IPS-18a (cell line): Measurements from ENCODE around the gene IL18R1.

Experiments
- H3K27ac ChIP-seq: one replicate; pipeline ENCODE4 v1.5.1; 2013; ENCODE audit warnings: low read length
- H3K27me3 ChIP-seq: one replicate; pipeline ENCODE4 v1.6.1; 2013; ENCODE audit warnings: mild to moderate bottlenecking, low read length; ENCODE audit not compliant: control insufficient read depth, insufficient read depth
- H3K36me3 ChIP-seq: one replicate; pipeline ENCODE4 v1.6.1; 2013; ENCODE audit warnings: low read depth, low read length; ENCODE audit not compliant: control insufficient read depth
- H3K4me1 ChIP-seq: one replicate; pipeline ENCODE4 v1.6.1; 2013; ENCODE audit warnings: low read depth, low read length; ENCODE audit not compliant: control insufficient read depth
- H3K4me3 ChIP-seq: one replicate; pipeline ENCODE4 v1.5.1; 2013; ENCODE audit warnings: low read length
- H3K9ac ChIP-seq: one replicate; pipeline ENCODE4 v1.6.1; 2013; ENCODE audit warnings: mild to moderate bottlenecking, low read length, moderate library complexity
- H3K9me3 ChIP-seq: one replicate; pipeline ENCODE4 v1.6.1; 2013; ENCODE audit warnings: low read depth, low read length; ENCODE audit not compliant: control insufficient read depth

IL18R1 gene

DNA sequence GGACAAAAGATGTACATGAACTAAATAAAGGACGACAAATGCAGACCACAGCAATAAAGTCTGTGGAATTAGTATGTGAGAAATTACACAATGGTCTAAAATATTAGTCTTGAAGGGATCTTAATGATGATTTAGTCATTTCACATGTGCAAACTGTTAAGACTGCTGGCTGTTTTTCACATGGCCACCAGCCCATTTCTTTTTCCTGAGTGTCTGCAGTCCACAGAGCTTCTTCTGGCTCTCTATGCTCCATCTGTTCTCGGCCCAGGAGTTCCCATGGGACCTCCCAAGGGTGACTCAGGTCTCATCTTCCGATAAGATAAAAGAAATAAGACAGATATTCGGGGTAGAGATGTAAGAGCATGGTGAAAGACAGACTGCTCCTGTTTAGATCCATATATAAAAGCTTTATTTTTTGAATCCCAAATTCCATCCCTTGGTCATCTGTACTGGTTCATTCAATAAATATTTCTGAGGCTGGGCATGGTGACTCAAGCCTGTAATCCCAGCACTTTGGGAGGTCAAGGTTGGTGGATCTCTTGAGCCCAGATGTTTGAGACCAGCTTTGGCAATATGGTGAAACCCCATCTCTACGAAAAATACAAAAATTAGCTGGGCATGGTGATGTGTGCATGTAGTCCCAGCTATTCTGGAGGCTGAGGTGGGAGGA, 24.1 kb upstream of the IL18R1 start:
- Histone ChIP-seq H3K4me3 (no peak overlapping the region), H3K9me3 (no peaks in the 10 kb centered on the region), H3K4me1 (no peaks in the 10 kb centered on the region), H3K27me3 (no peaks in the 10 kb centered on the region), H3K36me3 (no peaks in the 10 kb centered on the region), H3K9ac (no peak overlapping the region), H3K27ac (no peak overlapping the region)

DNA sequence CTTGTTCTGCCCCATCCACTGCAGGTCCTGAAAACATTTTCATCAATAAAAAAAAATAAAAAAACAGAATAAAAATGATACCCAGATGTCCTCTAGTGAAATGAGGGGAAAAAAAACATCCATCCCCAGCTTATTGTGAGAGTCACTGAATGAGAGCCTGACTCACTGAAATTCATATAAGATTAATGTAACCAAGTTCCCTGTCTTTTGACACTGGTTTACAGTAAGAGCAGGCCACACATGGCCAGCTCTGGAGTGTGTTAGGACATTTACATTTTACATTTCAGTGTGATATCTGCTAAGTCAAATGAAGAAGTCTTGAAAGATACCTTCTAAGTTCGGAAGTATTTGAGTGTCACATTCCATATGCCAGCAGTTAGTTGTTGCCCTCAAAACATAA, 21.1 kb upstream of the IL18R1 start:
- Histone ChIP-seq H3K4me1 (no peaks in the 10 kb centered on the region), H3K9ac (no peak overlapping the region), H3K4me3 (no peak overlapping the region)

DNA sequence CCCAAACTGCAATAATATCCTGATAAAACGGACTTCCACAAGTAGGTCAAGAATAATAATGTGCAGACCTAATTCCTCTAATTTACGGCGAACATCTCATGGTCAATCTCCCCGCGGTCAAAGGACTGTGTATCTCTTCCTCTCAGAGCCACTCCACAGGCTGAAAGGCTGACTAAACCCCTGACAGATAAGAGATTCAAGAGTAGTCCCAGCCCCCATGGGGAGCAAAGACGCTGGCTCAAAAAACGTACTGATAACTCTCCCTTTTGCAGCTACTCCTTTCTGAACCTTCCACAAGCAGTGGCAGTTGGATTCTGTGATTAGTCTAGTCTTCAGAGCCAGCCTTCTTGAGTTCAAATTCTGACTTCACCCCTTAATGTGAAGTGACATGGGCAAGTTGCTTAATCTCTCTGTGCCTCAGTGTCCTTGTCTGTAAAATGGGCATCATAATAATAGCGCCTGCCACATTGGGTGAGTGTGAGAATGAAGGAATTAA, 19.7 kb upstream of the IL18R1 start:
- no peaks in the 10 kb centered on the region for H3K36me3 ChIP-seq
- no peaks in the 10 kb centered on the region for H3K27me3 ChIP-seq
- no peaks in the 10 kb centered on the region for H3K9me3 ChIP-seq
- H3K9ac ChIP-seq, result no peak overlapping the region
- H3K4me3 ChIP-seq, result no peak overlapping the region
- no peak overlapping the region for H3K27ac ChIP-seq
- H3K4me1 ChIP-seq, result no peaks in the 10 kb centered on the region

More for the DNA sequence above, 21.1 kb upstream of the IL18R1 start:
- no peaks in the 10 kb centered on the region for H3K36me3 ChIP-seq
- no peaks in the 10 kb centered on the region for H3K27me3 ChIP-seq
- H3K9me3 ChIP-seq, result no peaks in the 10 kb centered on the region
- no peak overlapping the region for H3K27ac ChIP-seq

DNA sequence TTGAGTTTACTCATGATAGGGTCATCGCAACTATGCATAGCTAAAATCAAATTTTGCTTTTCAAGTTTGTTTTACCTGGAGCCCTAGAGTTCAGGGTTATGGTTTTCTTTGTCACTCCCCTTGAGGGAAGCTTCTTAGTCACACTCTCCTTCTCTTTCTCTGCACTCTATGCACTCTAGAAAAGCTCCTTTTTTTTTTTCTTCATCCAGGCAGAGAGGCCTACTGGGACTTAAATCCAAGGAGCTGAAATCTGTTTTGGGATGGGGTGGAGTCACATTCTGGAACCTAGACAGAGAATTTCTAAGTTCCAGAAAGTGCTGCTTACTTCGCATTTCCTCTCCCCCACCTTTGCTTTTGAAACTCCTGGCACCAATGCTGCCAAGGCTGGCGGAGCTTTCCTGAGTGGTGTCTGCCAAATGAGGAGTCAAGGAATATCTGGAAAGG, 19.1 kb upstream of the IL18R1 start:
- Histone ChIP-seq H3K4me3 (no peak overlapping the region), H3K27me3 (no peaks in the 10 kb centered on the region), H3K36me3 (no peaks in the 10 kb centered on the region), H3K9me3 (no peaks in the 10 kb centered on the region), H3K27ac (no peak overlapping the region), H3K4me1 (no peaks in the 10 kb centered on the region), H3K9ac (no peak overlapping the region)

DNA sequence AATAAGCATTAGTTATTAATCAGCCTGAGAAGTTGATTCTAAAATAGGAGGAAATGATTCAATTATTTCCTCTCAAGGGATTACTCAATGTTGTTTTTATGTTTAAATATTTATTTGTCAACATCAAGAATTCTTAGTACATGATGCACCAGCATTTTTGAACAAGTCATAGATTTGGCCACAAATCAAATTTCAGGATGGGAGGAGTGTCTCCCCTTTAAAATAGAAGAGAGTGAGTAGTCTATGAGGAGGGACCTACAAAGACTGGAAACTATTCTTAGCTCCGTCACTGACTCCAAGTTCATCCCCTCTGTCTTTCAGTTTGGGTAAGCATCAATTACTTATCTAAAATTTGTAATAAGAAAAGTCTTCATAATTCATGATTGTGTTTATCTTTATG, 18.6 kb upstream of the IL18R1 start:
- Histone ChIP-seq H3K9me3 (no peaks in the 10 kb centered on the region), H3K4me1 (no peaks in the 10 kb centered on the region), H3K4me3 (no peak overlapping the region), H3K36me3 (no peaks in the 10 kb centered on the region), H3K27me3 (no peaks in the 10 kb centered on the region), H3K9ac (no peak overlapping the region), H3K27ac (no peak overlapping the region)

DNA sequence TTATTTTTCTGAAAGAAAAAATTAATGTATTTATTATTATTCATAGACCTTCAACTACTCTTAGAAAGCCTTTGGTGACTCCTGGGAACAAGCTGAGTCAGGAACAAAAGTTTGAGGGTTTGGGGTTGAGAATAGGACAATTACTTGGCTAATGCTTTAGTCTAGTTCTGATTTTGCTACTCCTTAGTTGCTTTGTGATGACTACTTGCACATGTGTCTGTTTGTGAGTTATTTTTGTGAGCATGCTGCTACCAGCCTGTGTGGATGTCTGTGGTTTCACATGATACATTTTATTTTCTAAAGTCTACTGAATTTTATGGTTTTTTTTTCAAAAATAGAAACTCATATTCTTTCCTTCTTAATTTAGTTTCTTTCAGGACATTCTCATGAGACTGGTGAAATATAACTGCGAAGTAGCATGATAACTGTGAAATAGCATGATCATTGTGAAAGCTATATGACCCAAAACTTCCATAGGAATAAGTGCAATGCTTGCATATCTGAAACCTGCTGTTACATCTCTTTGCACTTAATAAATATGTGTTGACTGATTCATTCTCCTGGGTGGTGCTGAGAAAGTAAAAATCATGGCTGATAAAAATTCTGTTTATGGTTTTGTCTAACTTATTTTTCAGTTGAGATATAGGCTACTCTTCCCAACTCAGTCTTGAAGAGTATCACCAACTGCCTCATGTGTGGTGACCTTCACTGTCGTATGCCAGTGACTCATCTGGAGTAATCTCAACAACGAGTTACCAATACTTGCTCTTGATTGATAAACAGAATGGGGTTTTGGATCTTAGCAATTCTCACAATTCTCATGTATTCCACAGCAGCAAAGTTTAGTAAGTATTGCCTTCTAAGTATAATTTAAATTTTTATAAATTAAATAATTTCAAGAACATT, 17.9 kb upstream of the IL18R1 start:
- H3K4me3 ChIP-seq, result no peak overlapping the region
- no peak overlapping the region for H3K27ac ChIP-seq
- H3K27me3 ChIP-seq, result no peaks in the 10 kb centered on the region
- no peaks in the 10 kb centered on the region for H3K9me3 ChIP-seq
- no peaks in the 10 kb centered on the region for H3K36me3 ChIP-seq
- no peak overlapping the region for H3K9ac ChIP-seq
- H3K4me1 ChIP-seq, result no peaks in the 10 kb centered on the region

DNA sequence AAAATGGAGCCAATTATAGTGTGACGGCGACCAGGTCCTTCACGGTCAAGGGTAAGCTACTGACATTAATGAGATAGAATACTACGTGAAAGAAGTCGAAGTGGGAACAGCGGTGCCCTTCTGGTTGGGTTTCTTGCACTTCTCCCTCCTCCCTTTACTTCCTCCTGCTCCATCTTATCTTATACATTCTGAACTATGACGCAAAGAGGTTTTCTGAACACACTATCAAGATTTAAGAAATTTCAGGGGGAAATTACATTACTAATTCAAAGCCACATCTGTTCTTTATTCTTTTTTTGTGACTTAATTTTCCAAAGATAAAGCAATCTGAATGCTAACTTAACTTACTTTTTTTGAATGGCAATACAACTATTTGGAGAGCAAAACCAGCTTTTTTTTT, 14.8 kb upstream of the IL18R1 start:
- H3K27ac ChIP-seq, result no peak overlapping the region
- H3K36me3 ChIP-seq, result no peaks in the 10 kb centered on the region

DNA sequence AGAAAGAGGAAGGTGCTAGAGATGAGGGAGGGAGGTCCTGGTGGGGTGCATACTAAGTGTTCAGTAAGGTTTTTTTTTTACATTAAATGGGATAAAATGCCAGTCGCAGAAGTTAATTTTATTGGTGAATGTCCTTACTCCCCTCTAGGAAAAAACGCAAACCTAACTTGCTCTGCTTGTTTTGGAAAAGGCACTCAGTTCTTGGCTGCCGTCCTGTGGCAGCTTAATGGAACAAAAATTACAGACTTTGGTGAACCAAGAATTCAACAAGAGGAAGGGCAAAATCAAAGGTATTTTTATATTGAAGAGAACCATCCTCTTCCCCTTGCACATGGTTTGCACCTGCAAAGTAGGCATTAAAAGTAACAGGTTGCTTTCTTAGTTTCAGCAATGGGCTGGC, 12.7 kb upstream of the IL18R1 start:
- Histone ChIP-seq H3K27me3 (no peaks in the 10 kb centered on the region), H3K9me3 (no peaks in the 10 kb centered on the region), H3K9ac (no peak overlapping the region), H3K4me3 (no peak overlapping the region), H3K36me3 (no peaks in the 10 kb centered on the region), H3K4me1 (no peaks in the 10 kb centered on the region), H3K27ac (no peak overlapping the region)

More for the DNA sequence above, 14.8 kb upstream of the IL18R1 start:
- Histone ChIP-seq H3K27me3 (no peaks in the 10 kb centered on the region), H3K4me1 (no peaks in the 10 kb centered on the region), H3K9me3 (no peaks in the 10 kb centered on the region), H3K4me3 (no peak overlapping the region), H3K9ac (no peak overlapping the region)

DNA sequence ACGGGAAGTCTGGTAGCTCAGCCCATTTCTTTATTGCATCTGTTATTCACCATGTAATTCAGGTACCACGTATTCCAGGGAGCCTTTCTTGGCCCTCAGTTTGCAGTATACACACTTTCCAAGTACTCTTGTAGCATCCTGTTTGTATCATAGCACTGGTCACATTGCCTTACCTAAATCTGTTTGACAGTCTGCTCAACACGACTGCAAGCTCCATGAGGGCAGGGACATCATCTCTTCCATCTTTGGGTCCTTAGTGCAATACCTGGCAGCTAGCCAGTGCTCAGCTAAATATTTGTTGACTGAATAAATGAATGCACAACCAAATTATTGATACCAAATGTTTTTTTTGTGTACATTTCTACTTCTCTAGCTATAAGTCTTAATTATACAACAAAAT, 11.2 kb upstream of the IL18R1 start:
- H3K4me1 ChIP-seq, result no peaks in the 10 kb centered on the region
- H3K9ac ChIP-seq, result no peak overlapping the region

DNA sequence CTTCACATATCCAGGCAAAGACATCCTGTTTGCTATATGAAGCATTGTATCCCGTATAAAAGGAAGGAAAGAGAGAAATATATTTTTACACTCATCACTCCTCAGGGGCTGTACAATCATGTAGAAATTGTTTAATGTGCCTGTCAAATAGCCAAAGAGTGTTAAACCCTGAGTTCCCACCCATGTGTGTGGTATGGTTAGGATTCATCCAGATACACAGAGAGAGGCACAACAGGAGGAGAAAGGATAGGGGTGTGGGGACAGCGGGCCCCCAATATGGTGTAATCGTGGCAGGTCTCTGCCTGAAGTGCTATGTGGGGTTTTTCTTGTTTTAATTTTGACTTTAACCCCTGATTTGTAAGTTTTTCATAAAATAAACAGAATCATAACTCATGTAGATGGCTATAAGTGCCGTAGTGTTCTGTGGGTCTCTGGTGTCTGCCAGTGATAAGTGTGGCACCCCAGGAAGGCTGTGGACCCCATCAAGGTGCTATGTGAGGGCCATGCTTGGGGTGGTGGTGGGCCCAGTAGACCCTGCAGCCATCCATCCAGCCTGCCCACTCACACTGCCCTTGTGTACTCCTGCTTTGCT, 10.2 kb upstream of the IL18R1 start:
- H3K9ac ChIP-seq, result no peak overlapping the region

More for the DNA sequence above, 11.2 kb upstream of the IL18R1 start:
- Histone ChIP-seq H3K9me3 (no peaks in the 10 kb centered on the region), H3K27me3 (no peaks in the 10 kb centered on the region), H3K27ac (no peak overlapping the region), H3K4me3 (no peak overlapping the region), H3K36me3 (no peaks in the 10 kb centered on the region)

DNA sequence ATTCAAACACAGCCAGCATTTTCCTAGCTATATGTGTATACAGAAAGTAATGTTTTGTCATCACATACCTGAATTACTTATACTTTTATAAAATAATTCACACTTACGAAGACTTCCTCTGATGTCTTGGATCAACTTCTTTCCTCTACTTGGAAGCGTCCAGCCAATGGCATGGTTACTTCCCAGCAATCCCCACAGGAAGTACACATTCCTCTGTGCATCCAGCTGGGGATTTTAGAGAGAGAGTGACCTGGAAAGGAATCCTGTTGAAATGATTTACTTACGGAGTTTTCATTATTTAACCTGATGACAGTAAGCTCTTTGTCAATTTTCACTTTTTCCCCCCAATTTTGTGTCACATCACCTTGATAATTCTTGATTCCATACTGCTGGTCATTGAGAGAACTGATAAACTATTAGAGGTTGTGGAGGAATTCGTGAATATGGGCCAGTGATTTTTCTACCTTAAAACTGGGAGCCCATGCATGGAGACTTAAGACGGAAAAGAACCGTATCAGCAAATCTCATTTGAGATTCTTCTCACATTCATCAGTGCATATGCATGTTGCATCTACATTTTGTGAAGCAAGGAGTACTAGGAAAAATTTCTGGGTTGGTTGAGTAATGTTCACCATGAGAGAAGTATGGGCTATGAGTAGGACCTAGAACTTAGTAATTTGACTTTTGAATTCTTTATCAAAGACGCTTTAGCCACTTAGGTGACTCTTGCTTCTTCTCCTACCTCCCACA, 9.0 kb upstream of the IL18R1 start:
- Histone ChIP-seq H3K9me3 (no peaks in the 10 kb centered on the region), H3K9ac (no peak overlapping the region), H3K4me1 (no peaks in the 10 kb centered on the region), H3K36me3 (no peaks in the 10 kb centered on the region), H3K4me3 (no peak overlapping the region), H3K27me3 (no peaks in the 10 kb centered on the region), H3K27ac (no peak overlapping the region)

More for the DNA sequence above, 10.2 kb upstream of the IL18R1 start:
- no peaks in the 10 kb centered on the region for H3K36me3 ChIP-seq
- H3K4me1 ChIP-seq, result no peaks in the 10 kb centered on the region
- no peaks in the 10 kb centered on the region for H3K9me3 ChIP-seq
- H3K27ac ChIP-seq, result no peak overlapping the region
- no peaks in the 10 kb centered on the region for H3K27me3 ChIP-seq
- H3K4me3 ChIP-seq, result no peak overlapping the region
